OCI-LY3 (cell line): ENCODE measurements around the gene CHRM3.

Experiments used
- H2AFZ ChIP-seq: fragments of 200-600, 300-600 bp; shearing (Covaris generic); 2 replicates; pipeline ENCODE4 v1.6.0; 2014; ENCODE audit warnings: antibody characterized with exemption, low read depth, low read length
- H3K27ac ChIP-seq: fragments of 200-600, 300-600 bp; sonication (generic); 2 replicates; pipeline ENCODE4 v1.5.1; 2014; ENCODE audit warnings: mild to moderate bottlenecking, low read length, moderate library complexity, mixed read lengths
- H3K27me3 ChIP-seq: fragments of 200-600, 300-600 bp; sonication (generic); 2 replicates; pipeline ENCODE4 v1.6.1; 2014; ENCODE audit warnings: low read depth, low read length, mixed read lengths
- H3K36me3 ChIP-seq: fragments of 200-600, 300-600 bp; sonication (generic); replicated peaks from 2 replicates; pipeline ENCODE3; 2014; ENCODE audit warnings: low read depth, low read length, mixed read lengths
- H3K4me1 ChIP-seq: fragments of 300-600, 200-600 bp; sonication (generic); 2 replicates; pipeline ENCODE4 v1.6.1; 2014; ENCODE audit warnings: low read length, mixed read lengths
- H3K4me2 ChIP-seq: fragments of 200-600, 300-600 bp; sonication (generic); 2 replicates; pipeline ENCODE4 v1.6.1; 2014; ENCODE audit warnings: low read length, mixed read lengths
- H3K4me3 ChIP-seq: fragments of 300-600, 200-600 bp; sonication (generic); 2 replicates; pipeline ENCODE4 v1.5.1; 2014; ENCODE audit warnings: antibody characterized with exemption, mild to moderate bottlenecking, low read length, moderate library complexity
- H3K79me2 ChIP-seq: fragments of 300-600, 200-600 bp; shearing (Covaris generic); 2 replicates; pipeline ENCODE4 v1.6.1; 2014; ENCODE audit warnings: mild to moderate bottlenecking, low read length, mixed read lengths
- H3K9ac ChIP-seq: fragments of 300-600, 200-600 bp; shearing (Covaris generic); 2 replicates; pipeline ENCODE4 v1.6.0; 2014; ENCODE audit warnings: mild to moderate bottlenecking, low read length, moderate library complexity
- H3K9me3 ChIP-seq: fragments of 200-600, 300-600 bp; shearing (Covaris generic); 2 replicates; pipeline ENCODE4 v1.6.1; 2014; ENCODE audit warnings: low read length, mixed read lengths; ENCODE audit not compliant: insufficient read depth
- H4K20me1 ChIP-seq: fragments of 200-600, 300-600 bp; sonication (generic); 2 replicates; pipeline ENCODE4 v1.6.1; 2016; ENCODE audit warnings: low read length, mixed read lengths; ENCODE audit not compliant: insufficient read depth
- EZH2phosphoT487 ChIP-seq: fragments of 200-600 bp; shearing (Covaris generic); IDR thresholded peaks from 2 replicates; pipeline ENCODE4 v1.6.1; 2018; ENCODE audit warnings: antibody characterized with exemption, mixed run types, low read depth
- TF ChIP-seq, protein P1 (sequence below): fragments of 200-600, 300-600 bp; sonication (generic); IDR thresholded peaks from 2 replicates; pipeline ENCODE4 v1.5.1; 2014; ENCODE audit warnings: antibody characterized with exemption, low read length, low read depth

CHRM3 gene

GRCh38 chr1:239428120-239428710 lies 41.8 kb downstream of the CHRM3 start:
- Histone ChIP-seq H3K4me2 (no peak overlapping the region), H3K9me3 (no peaks in the 10 kb centered on the region), H4K20me1 (no peaks in the 10 kb centered on the region), H3K27me3 (no peaks in the 10 kb centered on the region), H3K9ac (no peak overlapping the region), H3K27ac (no peak overlapping the region), H3K79me2 (no peaks in the 10 kb centered on the region), H3K4me1 (peaks cover 1% of the 10 kb centered on the region), H3K36me3 (no peaks in the 10 kb centered on the region), H2AFZ (no peak overlapping the region), H3K4me3 (no peak overlapping the region)
- TF ChIP-seq, protein P1, sequence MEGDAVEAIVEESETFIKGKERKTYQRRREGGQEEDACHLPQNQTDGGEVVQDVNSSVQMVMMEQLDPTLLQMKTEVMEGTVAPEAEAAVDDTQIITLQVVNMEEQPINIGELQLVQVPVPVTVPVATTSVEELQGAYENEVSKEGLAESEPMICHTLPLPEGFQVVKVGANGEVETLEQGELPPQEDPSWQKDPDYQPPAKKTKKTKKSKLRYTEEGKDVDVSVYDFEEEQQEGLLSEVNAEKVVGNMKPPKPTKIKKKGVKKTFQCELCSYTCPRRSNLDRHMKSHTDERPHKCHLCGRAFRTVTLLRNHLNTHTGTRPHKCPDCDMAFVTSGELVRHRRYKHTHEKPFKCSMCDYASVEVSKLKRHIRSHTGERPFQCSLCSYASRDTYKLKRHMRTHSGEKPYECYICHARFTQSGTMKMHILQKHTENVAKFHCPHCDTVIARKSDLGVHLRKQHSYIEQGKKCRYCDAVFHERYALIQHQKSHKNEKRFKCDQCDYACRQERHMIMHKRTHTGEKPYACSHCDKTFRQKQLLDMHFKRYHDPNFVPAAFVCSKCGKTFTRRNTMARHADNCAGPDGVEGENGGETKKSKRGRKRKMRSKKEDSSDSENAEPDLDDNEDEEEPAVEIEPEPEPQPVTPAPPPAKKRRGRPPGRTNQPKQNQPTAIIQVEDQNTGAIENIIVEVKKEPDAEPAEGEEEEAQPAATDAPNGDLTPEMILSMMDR: no peak
- TF ChIP-seq EZH2phosphoT487: no peak

DNA sequence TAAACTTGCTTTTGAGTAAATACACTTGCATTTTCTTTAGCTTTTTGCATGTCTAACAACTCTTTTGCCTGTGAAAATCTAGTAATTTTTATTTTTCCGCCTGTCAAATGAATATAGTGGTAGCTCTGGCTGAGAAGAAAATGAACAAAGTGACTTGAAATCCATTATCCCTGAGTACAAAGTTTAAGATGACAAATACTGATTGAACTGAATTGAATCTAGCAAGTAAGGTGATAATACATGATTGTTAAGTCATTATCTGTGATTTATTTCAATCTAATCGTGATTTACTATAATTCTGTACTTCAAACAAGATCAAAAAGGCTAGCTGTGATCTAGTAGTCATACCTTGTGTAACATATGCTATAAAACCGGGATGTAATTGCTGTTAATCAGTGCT lies 42.8 kb downstream of the CHRM3 start:
- no peaks in the 10 kb centered on the region for H3K27me3 ChIP-seq
- TF ChIP-seq, protein P1: no peak
- TF ChIP-seq EZH2phosphoT487: no peak

GRCh38 chr1:239432255-239432654 lies 45.9 kb downstream of the CHRM3 start:
- H3K4me2 ChIP-seq: no peak overlapping the region
- no peaks in the 10 kb centered on the region for H4K20me1 ChIP-seq
- H3K4me3 ChIP-seq: no peak overlapping the region
- TF ChIP-seq, protein P1: no peak
- no peak for TF ChIP-seq EZH2phosphoT487
- H3K27ac ChIP-seq: no peak overlapping the region
- H3K27me3 ChIP-seq: no peaks in the 10 kb centered on the region
- H2AFZ ChIP-seq: no peak overlapping the region
- no peaks in the 10 kb centered on the region for H3K36me3 ChIP-seq
- no peaks in the 10 kb centered on the region for H3K9me3 ChIP-seq
- H3K4me1 ChIP-seq: no peaks in the 10 kb centered on the region
- H3K79me2 ChIP-seq: no peaks in the 10 kb centered on the region
- no peak overlapping the region for H3K9ac ChIP-seq

More for the DNA sequence above, 42.8 kb downstream of the CHRM3 start:
- no peaks in the 10 kb centered on the region for H3K79me2 ChIP-seq
- H3K4me3 ChIP-seq: no peak overlapping the region
- no peaks in the 10 kb centered on the region for H3K4me1 ChIP-seq
- H3K9me3 ChIP-seq: no peaks in the 10 kb centered on the region
- H3K4me2 ChIP-seq: no peak overlapping the region
- H3K9ac ChIP-seq: no peak overlapping the region
- H3K27ac ChIP-seq: no peak overlapping the region
- H3K36me3 ChIP-seq: no peaks in the 10 kb centered on the region
- H2AFZ ChIP-seq: no peak overlapping the region
- H4K20me1 ChIP-seq: no peaks in the 10 kb centered on the region

- H3K4me2 ChIP-seq: no peak overlapping the region
- no peak overlapping the region for H2AFZ ChIP-seq
- H3K9ac ChIP-seq: no peak overlapping the region
- TF ChIP-seq EZH2phosphoT487: no peak
- TF ChIP-seq, protein P1: no peak
- H3K4me3 ChIP-seq: no peak overlapping the region
- no peaks in the 10 kb centered on the region for H4K20me1 ChIP-seq
- H3K4me1 ChIP-seq: no peaks in the 10 kb centered on the region
- no peaks in the 10 kb centered on the region for H3K9me3 ChIP-seq
- no peaks in the 10 kb centered on the region for H3K27me3 ChIP-seq
- H3K36me3 ChIP-seq: no peaks in the 10 kb centered on the region
- H3K27ac ChIP-seq: no peak overlapping the region
- no peaks in the 10 kb centered on the region for H3K79me2 ChIP-seq
Observed at GRCh38 chr1:239434181-239434580, 47.8 kb downstream of the CHRM3 start.
